KMS-11 (cell line): ENCODE measurements around the gene RBBP4.

ENCODE experiments used
- H2AFZ ChIP-seq: fragments of 200-600 bp; sonication (generic); 2 replicates; pipeline ENCODE4 v1.6.1; 2016; ENCODE audit warnings: antibody characterized with exemption, mixed run types, low read depth
- H3K27ac ChIP-seq: fragments of 200-600 bp; sonication (generic); 2 replicates; pipeline ENCODE4 v1.6.1; 2016; ENCODE audit warnings: mild to moderate bottlenecking, mixed run types
- H3K27me3 ChIP-seq: fragments of 200-600 bp; sonication (generic); 2 replicates; pipeline ENCODE4 v1.6.1; 2017; ENCODE audit warnings: mild to moderate bottlenecking, low read depth, mixed run types, moderate library complexity; ENCODE audit not compliant: insufficient read depth
- H3K36me3 ChIP-seq: fragments of 200-600 bp; sonication (generic); 2 replicates; pipeline ENCODE4 v1.6.1; 2017; ENCODE audit warnings: mild to moderate bottlenecking, mixed run types; ENCODE audit not compliant: insufficient read depth
- H3K4me1 ChIP-seq: fragments of 200-600 bp; sonication (generic); 2 replicates; pipeline ENCODE4 v1.6.1; 2016; ENCODE audit warnings: mild to moderate bottlenecking, low read depth, mixed run types; ENCODE audit not compliant: poor library complexity, severe bottlenecking
- H3K4me2 ChIP-seq: fragments of 200-600 bp; sonication (generic); 2 replicates; pipeline ENCODE4 v1.7.0; 2016; ENCODE audit warnings: mild to moderate bottlenecking, mixed run types
- H3K4me3 ChIP-seq: fragments of 200-600 bp; sonication (generic); IDR thresholded peaks from 2 replicates; pipeline ENCODE4 v1.6.1; 2017; ENCODE audit warnings: low read depth, low read length, mixed read lengths; ENCODE audit not compliant: insufficient read depth
- H3K79me2 ChIP-seq: fragments of 200-600 bp; sonication (generic); 2 replicates; pipeline ENCODE4 v1.6.1; 2016; ENCODE audit warnings: low read depth, mixed run types; ENCODE audit not compliant: insufficient read depth
- H3K9ac ChIP-seq: fragments of 200-600 bp; sonication (generic); 2 replicates; pipeline ENCODE4 v1.6.1; 2016; ENCODE audit warnings: mild to moderate bottlenecking, mixed run types
- H4K20me1 ChIP-seq: fragments of 200-600 bp; sonication (generic); 2 replicates; pipeline ENCODE4 v1.6.1; 2016; ENCODE audit warnings: mild to moderate bottlenecking, mixed run types; ENCODE audit not compliant: insufficient read depth
- TF ChIP-seq, protein P1 (sequence below): fragments of 200-600 bp; sonication (generic); conservative IDR thresholded peaks from 2 replicates; pipeline ENCODE4 v1.6.1; 2017; ENCODE audit warnings: low read depth, mild to moderate bottlenecking, antibody characterized with exemption, low read length, moderate library complexity, mixed read lengths

Gene RBBP4

GRCh38 chr1:32727876-32728275, 76.9 kb downstream of the RBBP4 start:
- TF ChIP-seq, protein P1, sequence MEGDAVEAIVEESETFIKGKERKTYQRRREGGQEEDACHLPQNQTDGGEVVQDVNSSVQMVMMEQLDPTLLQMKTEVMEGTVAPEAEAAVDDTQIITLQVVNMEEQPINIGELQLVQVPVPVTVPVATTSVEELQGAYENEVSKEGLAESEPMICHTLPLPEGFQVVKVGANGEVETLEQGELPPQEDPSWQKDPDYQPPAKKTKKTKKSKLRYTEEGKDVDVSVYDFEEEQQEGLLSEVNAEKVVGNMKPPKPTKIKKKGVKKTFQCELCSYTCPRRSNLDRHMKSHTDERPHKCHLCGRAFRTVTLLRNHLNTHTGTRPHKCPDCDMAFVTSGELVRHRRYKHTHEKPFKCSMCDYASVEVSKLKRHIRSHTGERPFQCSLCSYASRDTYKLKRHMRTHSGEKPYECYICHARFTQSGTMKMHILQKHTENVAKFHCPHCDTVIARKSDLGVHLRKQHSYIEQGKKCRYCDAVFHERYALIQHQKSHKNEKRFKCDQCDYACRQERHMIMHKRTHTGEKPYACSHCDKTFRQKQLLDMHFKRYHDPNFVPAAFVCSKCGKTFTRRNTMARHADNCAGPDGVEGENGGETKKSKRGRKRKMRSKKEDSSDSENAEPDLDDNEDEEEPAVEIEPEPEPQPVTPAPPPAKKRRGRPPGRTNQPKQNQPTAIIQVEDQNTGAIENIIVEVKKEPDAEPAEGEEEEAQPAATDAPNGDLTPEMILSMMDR: no peak
- Histone ChIP-seq H3K4me3 (no peak overlapping the region), H2AFZ (no peak overlapping the region)

GRCh38 chr1:32728413-32729077, 77.5 kb downstream of the RBBP4 start:
- Histone ChIP-seq H3K27me3 (no peaks in the 10 kb centered on the region), H4K20me1 (no peaks in the 10 kb centered on the region), H3K27ac (no peak overlapping the region), H2AFZ (no peak overlapping the region), H3K9ac (no peak overlapping the region), H3K4me2 (no peak overlapping the region), H3K79me2 (no peaks in the 10 kb centered on the region), H3K36me3 (no peaks in the 10 kb centered on the region), H3K4me1 (peaks cover 15% of the 10 kb centered on the region), H3K4me3 (no peak overlapping the region)
- TF ChIP-seq, protein P1: no peak

More at GRCh38 chr1:32727876-32728275, 76.9 kb downstream of the RBBP4 start:
- Histone ChIP-seq H3K4me2 (no peak overlapping the region), H3K4me1 (peaks cover 15% of the 10 kb centered on the region), H3K36me3 (no peaks in the 10 kb centered on the region), H3K27me3 (no peaks in the 10 kb centered on the region), H3K27ac (no peak overlapping the region), H3K79me2 (no peaks in the 10 kb centered on the region), H3K9ac (no peak overlapping the region), H4K20me1 (no peaks in the 10 kb centered on the region)

- no peak overlapping the region for H2AFZ ChIP-seq
- no peaks in the 10 kb centered on the region for H3K79me2 ChIP-seq
- H3K27ac ChIP-seq: no peak overlapping the region
- H4K20me1 ChIP-seq: no peaks in the 10 kb centered on the region
- no peaks in the 10 kb centered on the region for H3K36me3 ChIP-seq
- H3K4me2 ChIP-seq: no peak overlapping the region
- H3K27me3 ChIP-seq: no peaks in the 10 kb centered on the region
- peaks cover 14% of the 10 kb centered on the region for H3K4me1 ChIP-seq
- no peak overlapping the region for H3K4me3 ChIP-seq
- TF ChIP-seq, protein P1: no peak
- no peak overlapping the region for H3K9ac ChIP-seq
Measured at GRCh38 chr1:32729254-32730046, 78.4 kb downstream of the RBBP4 start.

DNA sequence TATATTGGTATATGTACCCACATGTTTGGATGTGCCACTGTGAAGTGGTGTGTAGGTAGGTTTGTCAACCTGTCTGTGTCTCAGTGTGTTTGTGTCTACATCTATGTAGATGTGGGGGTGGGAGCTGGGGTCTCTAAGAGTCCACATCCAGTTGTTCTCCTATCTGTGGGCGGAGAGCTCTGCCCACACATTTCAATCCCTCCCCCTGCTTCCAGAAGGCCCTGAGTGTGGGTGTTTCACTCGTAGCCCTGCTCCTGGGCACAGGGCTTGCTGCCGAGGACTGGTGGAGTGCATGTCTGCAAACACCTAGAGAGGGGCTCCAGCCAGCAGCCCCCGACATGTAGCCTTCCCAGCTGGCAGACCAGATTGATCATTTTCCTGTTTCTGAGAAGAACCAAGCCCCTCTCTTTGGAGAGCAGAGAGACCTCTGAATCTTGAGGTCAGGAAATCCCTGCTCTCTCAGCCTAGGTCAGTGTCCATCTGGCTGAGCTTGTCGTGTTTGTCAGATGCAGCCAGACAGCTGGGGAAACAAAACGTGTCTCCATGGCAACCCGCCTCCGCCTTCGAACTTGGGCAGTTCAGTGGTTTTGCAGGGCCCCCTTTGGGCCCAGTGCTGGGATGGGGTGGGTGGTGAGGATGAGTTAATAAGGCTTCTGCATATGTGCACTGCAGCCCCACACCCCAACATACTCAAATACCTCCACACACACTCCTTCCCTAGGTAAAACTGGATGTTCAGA, 82.7 kb downstream of the RBBP4 start:
- Histone ChIP-seq H3K27me3 (no peaks in the 10 kb centered on the region), H4K20me1 (no peaks in the 10 kb centered on the region), H3K9ac (no peak overlapping the region), H3K36me3 (no peaks in the 10 kb centered on the region), H3K79me2 (no peaks in the 10 kb centered on the region), H3K4me1 (no peaks in the 10 kb centered on the region), H3K4me2 (no peak overlapping the region), H2AFZ (no peak overlapping the region), H3K27ac (no peak overlapping the region), H3K4me3 (no peak overlapping the region)
- TF ChIP-seq, protein P1: no peak
